GM18517 (cell line): ENCODE data around the gene ELFN1.

Experiments
- ATAC-seq: cut with Tn5 transposase; IDR thresholded peaks from one replicate; pipeline ENCODE4 v1.9.1; 2021; ENCODE audit warnings: mild to moderate bottlenecking, moderate library complexity; ENCODE audit not compliant: unreplicated experiment

Gene ELFN1

DNA sequence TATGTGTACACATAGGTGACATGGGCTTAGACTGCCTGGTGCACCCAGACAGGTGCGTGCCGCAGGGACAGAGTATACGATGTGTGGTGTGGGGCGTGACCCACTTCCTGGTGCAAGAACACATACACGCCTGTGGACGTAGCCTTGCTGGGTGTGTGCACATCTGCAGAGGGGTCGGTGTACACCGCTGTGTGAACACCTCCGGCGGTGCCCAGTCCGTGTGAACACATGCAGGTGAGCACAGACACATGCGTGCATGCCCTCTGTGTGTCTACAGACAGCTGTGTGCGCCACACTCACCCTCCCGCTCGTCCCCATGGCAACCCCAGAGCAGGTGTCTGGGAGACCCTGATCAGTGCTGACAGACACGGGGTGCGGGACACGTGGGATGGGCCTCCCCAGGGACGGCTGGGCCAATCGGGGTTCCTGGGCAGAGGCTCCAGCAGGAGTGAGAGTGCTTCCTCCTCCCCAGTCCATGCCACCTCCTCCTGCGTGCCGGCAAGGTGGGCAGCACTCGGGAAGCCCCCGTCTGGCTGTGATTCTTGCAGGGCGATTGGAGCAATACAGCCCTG lies 23.4 kb downstream of the ELFN1 start:
- ATAC-seq = no peak

- no peak for ATAC-seq
Observed at GRCh38 chr7:1693991-1694524, 24.0 kb downstream of the ELFN1 start.

- no peak for ATAC-seq
Observed at GRCh38 chr7:1694611-1695511, 24.8 kb downstream of the ELFN1 start.

DNA sequence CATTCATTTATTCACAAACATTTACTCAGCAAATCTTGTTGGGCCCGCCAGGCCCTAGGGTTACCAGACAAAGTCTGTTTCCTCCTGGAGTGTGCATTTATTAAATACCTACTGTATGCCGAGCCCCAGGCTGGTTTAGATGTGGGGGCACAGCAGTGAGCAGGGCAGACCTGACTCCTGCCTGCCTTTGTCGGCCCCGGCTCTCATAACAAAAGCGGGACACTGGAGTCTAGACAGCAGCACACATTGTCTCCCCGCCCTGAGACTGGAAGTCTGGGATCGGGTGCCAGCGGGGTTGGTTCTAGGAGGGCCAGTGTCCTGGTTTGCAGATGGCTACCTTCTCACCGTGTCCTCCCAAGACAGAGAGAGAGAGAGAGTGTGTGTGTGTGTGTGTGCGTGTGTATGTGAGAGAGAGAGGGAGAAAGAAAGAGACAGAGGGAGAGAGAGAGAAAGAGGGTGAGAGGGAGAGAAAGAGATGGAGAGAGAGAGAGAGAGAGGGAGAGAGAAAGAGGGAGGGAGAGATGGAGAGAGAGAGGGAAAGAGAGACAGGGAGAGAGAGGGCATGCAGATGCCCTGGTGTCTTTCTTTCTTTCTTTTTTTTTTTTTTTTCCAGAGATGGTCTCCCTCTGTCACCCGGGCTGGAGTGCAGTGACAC lies 25.9 kb downstream of the ELFN1 start:
- no peak for ATAC-seq

GRCh38 chr7:1696671-1697498 lies 26.8 kb downstream of the ELFN1 start:
- ATAC-seq = no peak

GRCh38 chr7:1697499-1698125 lies 27.5 kb downstream of the ELFN1 start:
- ATAC-seq = no peak

DNA sequence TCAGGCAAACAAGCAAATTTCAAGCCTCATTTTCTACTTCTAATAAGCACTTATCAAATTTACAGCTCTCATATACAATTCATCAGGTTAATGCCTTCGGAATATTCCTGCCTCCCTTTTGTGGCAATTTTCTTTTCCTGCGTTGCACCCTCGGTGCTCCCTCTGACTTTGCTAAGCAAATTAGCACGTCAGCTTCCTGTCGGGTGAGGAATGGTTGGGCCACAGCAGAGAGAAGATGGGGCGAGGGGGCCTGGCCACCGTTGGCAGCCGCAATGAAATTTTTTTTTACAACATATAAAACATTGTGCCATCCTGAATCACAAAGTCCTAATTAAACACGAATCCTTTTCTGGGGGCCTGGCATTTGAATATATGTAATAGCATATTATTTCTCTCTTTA lies 28.1 kb downstream of the ELFN1 start:
- ATAC-seq = no peak

DNA sequence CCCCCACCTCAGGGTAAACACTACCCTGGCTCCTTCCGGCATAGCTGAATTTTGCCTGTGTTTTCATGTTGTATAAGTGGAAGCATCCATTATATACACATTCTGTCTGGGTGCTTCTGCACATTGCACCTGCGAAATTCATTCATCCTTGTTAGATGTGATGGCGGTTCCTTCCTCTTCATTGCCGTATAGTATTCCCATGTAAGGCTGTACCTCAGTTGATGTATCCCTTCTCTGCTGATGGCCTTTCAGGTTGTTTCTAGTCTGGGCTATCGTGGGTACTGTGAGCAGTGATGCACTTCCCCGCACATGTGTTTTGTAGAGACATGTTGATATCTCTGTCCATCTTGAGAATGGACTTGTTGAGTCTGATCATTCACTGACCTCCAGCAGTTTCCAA lies 28.9 kb downstream of the ELFN1 start:
- ATAC-seq = no peak

- ATAC-seq = no peak
Observed at GRCh38 chr7:1700086-1700485, 30.0 kb downstream of the ELFN1 start.

GRCh38 chr7:1700536-1701333 lies 30.7 kb downstream of the ELFN1 start:
- ATAC-seq = no peak

DNA sequence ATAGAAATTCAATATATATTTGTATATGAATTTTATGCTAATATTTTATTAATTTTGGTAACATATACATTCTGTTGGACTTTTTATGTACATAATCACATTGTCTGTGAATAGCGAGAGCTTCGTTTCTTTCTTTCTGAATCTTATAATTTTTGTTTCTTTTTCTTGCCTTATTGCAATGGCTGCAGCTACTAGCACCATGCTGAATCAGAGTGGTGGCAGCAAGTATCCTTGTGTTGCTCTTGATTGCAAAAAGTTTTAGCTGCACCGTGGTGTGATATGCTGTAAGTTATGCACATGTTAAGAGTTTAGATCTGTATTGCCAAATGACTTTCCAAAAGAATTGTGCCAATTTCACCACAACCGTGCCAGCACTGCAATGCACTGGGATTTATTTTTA lies 32.6 kb downstream of the ELFN1 start:
- ATAC-seq = no peak

- no peak for ATAC-seq
Observed at GRCh38 chr7:1703441-1703840, 33.4 kb downstream of the ELFN1 start.

- no peak for ATAC-seq
Observed at GRCh38 chr7:1703871-1704810, 34.1 kb downstream of the ELFN1 start.

DNA sequence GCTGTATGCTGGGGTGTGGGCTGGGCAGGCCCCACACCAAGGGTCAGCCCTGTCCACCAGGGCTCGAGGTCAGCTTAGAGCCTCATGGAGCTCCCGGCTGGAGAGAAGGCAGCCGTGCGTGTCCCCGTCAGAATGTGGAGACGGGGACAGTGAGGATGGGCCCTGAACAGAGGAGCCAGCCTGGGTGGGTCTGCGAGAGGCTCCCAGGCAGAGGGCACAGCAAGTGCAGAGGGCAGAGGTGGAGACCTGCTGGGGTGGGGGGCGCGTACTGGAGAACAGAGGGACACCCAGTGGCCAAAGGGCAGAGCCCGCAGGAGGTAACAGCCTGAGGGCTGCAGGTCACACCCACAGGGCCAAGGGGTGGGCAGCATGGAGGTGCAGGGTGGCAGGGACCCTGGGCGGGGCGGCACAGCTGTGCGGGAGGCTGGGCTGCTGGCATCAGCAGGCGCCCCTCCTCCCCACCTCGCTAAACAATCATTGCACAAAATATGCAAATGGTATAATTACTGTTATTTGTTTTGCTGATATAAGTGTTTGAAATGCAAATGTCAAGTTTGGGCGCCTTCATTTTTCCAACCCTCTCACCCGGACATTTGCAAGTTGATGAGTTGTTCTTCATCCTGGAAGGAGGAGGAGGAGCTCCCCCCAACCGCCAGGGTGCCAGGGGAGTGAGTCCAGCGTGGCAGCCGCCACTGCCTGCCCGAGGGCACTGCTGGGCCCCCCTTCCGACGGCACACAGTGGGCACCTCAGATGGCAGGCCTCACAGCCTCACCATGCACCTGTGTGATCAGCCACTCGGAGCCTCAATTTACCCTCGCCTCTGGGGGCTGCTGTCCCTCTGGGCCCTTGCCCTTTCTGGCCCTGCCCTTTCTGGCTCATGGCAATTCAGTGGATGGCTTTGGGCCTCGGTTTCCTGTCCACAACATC lies 35.0 kb downstream of the ELFN1 start:
- ATAC-seq = no peak

DNA sequence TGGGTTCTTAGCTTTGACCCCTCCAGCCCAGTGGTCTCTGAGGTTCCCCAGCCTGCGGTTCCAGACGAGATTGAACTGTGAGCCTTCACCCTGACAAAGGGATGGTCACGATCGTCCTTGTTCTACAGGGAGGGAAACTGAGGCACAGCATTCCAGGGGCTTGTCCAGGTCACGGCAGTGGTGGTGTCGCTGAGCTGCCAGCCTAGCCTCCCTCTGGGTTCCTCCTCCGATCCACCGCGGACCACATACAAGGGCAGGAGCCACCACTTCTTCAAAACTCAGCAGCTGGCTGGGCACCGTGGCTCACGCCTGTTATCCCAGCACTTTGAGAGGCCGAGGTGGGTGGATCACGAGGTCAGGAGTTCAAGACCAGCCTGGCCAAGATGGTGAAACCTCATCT lies 35.8 kb downstream of the ELFN1 start:
- no peak for ATAC-seq

GRCh38 chr7:1706381-1706720 lies 36.3 kb downstream of the ELFN1 start:
- no peak for ATAC-seq
